ENCODE measurements around the gene ZNF219. TPM values are rescaled to one million over a fixed set of nuclear protein-coding genes. Genes with fewer than 3 reads are reported as not detected.

Gene ZNF219
- total RNA-seq, 1 experiment from 2014 or later = 149 TPM

DNA sequence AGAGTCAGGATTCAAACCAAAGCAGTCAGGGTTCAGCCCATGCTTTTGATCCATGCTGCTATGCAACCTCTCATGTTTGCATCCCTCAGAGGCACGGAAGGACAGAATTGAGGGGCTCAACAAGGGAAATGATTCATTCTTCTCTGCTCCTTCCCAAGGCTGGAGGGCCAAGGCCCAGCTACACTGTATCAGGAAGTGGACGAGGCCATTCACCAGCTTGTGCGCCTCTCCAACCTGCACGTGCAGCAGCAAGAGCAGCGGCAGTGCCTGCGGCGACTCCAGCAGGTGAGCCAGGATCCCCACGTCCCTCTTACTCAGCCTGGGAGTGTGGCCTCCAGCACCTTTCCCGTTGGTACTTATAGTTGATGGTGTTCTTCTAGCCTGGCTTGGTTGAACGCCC is 19.7 kb downstream of the ZNF219 start (continued):
- TF ChIP-seq SP1 (CRISPR knock-in tag; conservative IDR thresholded peaks at IDR 0.05) (no peak), NFYB (CRISPR knock-in tag; conservative IDR thresholded peaks at IDR 0.05; ENCODE audit: low read depth) (no peak), STAT6 (CRISPR knock-in tag; conservative IDR thresholded peaks at IDR 0.05; ENCODE audit: low read depth) (no peak), ZNF532 (CRISPR knock-in tag; IDR thresholded peaks at IDR 0.05; ENCODE audit: borderline replicate concordance) (no peak), ZNF416 (CRISPR knock-in tag; IDR thresholded peaks at IDR 0.05) (no peak), CREM (CRISPR knock-in tag; IDR thresholded peaks at IDR 0.05) (no peak), RORB (CRISPR knock-in tag; IDR thresholded peaks at IDR 0.05) (no peak), OVOL2 (CRISPR knock-in tag; IDR thresholded peaks at IDR 0.05; ENCODE audit: borderline replicate concordance) (no peak), ZNF317 (CRISPR knock-in tag; IDR thresholded peaks at IDR 0.05; ENCODE audit: borderline replicate concordance, low read depth) (no peak)
- TF ChIP-seq, protein P1, sequence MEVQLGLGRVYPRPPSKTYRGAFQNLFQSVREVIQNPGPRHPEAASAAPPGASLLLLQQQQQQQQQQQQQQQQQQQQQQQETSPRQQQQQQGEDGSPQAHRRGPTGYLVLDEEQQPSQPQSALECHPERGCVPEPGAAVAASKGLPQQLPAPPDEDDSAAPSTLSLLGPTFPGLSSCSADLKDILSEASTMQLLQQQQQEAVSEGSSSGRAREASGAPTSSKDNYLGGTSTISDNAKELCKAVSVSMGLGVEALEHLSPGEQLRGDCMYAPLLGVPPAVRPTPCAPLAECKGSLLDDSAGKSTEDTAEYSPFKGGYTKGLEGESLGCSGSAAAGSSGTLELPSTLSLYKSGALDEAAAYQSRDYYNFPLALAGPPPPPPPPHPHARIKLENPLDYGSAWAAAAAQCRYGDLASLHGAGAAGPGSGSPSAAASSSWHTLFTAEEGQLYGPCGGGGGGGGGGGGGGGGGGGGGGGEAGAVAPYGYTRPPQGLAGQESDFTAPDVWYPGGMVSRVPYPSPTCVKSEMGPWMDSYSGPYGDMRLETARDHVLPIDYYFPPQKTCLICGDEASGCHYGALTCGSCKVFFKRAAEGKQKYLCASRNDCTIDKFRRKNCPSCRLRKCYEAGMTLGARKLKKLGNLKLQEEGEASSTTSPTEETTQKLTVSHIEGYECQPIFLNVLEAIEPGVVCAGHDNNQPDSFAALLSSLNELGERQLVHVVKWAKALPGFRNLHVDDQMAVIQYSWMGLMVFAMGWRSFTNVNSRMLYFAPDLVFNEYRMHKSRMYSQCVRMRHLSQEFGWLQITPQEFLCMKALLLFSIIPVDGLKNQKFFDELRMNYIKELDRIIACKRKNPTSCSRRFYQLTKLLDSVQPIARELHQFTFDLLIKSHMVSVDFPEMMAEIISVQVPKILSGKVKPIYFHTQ (CRISPR knock-in tag; IDR thresholded peaks at IDR 0.05) = no peak

DNA sequence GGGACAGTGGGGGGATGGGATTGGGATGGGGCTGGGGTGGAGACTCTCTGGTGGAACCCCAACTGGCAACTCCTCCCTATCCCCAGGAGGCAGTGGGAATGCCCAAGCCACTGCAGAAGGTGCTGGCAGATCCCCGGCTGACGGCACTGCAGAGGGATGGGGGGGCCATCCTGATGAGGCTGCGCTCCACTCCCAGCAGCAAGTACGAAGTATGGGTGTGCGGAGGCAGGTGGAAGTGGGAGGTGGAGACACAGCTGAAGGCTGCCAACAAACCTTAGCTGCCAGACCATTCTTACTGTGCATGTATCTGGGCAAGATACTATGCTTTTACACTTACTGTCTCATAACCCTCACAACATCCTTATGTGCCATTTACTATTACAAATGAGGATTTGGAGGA is 20.2 kb downstream of the ZNF219 start:
- ChIA-PET POLR2A (no interaction called here), CTCF (interaction anchor here (2.5 kb wide), 1 partner anchor 12 kb away, joined by 9 read pairs; no protein-coding TSS in a partner anchor)
- TF ChIP-seq, protein P2, sequence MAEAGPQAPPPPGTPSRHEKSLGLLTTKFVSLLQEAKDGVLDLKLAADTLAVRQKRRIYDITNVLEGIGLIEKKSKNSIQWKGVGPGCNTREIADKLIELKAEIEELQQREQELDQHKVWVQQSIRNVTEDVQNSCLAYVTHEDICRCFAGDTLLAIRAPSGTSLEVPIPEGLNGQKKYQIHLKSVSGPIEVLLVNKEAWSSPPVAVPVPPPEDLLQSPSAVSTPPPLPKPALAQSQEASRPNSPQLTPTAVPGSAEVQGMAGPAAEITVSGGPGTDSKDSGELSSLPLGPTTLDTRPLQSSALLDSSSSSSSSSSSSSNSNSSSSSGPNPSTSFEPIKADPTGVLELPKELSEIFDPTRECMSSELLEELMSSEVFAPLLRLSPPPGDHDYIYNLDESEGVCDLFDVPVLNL (CRISPR knock-in tag; IDR thresholded peaks at IDR 0.05; ENCODE audit: borderline replicate concordance, low read depth) = no peak
- TF ChIP-seq ZNF671 (CRISPR knock-in tag; IDR thresholded peaks at IDR 0.05) (no peak), CREM (CRISPR knock-in tag; IDR thresholded peaks at IDR 0.05) (no peak), ZNF219 (CRISPR knock-in tag; IDR thresholded peaks at IDR 0.05; ENCODE audit: borderline replicate concordance) (no peak), NFATC4 (CRISPR knock-in tag; IDR thresholded peaks at IDR 0.05) (no peak), OVOL2 (CRISPR knock-in tag; IDR thresholded peaks at IDR 0.05; ENCODE audit: borderline replicate concordance) (no peak), STAT6 (CRISPR knock-in tag; conservative IDR thresholded peaks at IDR 0.05; ENCODE audit: low read depth) (no peak), GTF2I (CRISPR knock-in tag; conservative IDR thresholded peaks at IDR 0.05) (no peak), GRHL2 (CRISPR knock-in tag; IDR thresholded peaks at IDR 0.05; ENCODE audit: insufficient replicate concordance, severe bottlenecking) (no peak), RORB (CRISPR knock-in tag; IDR thresholded peaks at IDR 0.05) (no peak)
- TF ChIP-seq, protein P3, sequence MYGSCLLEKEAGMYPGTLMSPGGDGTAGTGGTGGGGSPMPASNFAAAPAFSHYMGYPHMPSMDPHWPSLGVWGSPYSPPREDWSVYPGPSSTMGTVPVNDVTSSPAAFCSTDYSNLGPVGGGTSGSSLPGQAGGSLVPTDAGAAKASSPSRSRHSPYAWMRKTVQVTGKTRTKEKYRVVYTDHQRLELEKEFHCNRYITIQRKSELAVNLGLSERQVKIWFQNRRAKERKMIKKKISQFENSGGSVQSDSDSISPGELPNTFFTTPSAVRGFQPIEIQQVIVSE (CRISPR knock-in tag; IDR thresholded peaks at IDR 0.05; ENCODE audit: borderline replicate concordance) = no peak
- TF ChIP-seq, protein P4, sequence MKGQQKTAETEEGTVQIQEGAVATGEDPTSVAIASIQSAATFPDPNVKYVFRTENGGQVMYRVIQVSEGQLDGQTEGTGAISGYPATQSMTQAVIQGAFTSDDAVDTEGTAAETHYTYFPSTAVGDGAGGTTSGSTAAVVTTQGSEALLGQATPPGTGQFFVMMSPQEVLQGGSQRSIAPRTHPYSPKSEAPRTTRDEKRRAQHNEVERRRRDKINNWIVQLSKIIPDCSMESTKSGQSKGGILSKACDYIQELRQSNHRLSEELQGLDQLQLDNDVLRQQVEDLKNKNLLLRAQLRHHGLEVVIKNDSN (CRISPR knock-in tag; IDR thresholded peaks at IDR 0.05) = no peak
- no peaks in the 10 kb centered on the region for H3K9me3 Mint-ChIP-seq
- no peak overlapping the region for H3K27ac Mint-ChIP-seq
- H3K4me1 Mint-ChIP-seq = peaks cover 2% of the 10 kb centered on the region
- H3K36me3 Mint-ChIP-seq = peaks cover 76% of the 10 kb centered on the region
- ATAC-seq (no peak), DNase-seq (ENCODE audit: low spot score) (no peak)
- H3K4me3 Mint-ChIP-seq = no peak overlapping the region
- no peaks in the 10 kb centered on the region for H3K27me3 Mint-ChIP-seq (ENCODE audit: low read depth)

All from WTC11 (cell line).